ENCODE results near the gene CXCR3. TPM values are rescaled to one million over a fixed set of nuclear protein-coding genes. Genes with fewer than 3 reads are reported as not detected.

Gene CXCR3
- total and polyA plus RNA-seq, 2 of the 13 experiments (the other 11 are each of a cell fraction or from before 2014, with no cell fraction given): 0.18 TPM; not detected in 1

- TF ChIP-seq MTF2 (CRISPR knock-in tag; IDR thresholded peaks at IDR 0.05; ENCODE audit: borderline replicate concordance) (no peak), MIER3 (CRISPR knock-in tag; IDR thresholded peaks at IDR 0.05; ENCODE audit: borderline replicate concordance) (no peak), ZNF251 (CRISPR knock-in tag; IDR thresholded peaks at IDR 0.05) (no peak), ZNF776 (CRISPR knock-in tag; IDR thresholded peaks at IDR 0.05) (no peak), ATF4 (CRISPR knock-in tag; IDR thresholded peaks at IDR 0.05) (no peak), ZNF569 (CRISPR knock-in tag; IDR thresholded peaks at IDR 0.05; ENCODE audit: borderline replicate concordance) (no peak), TERF1 (CRISPR knock-in tag; IDR thresholded peaks at IDR 0.05) (no peak), BORCS8-MEF2B (CRISPR knock-in tag; IDR thresholded peaks at IDR 0.05) (no peak), MXI1 (IDR thresholded peaks at IDR 0.05; ENCODE audit: borderline replicate concordance, low read depth, low read length) (no peak), ZGPAT (CRISPR knock-in tag; IDR thresholded peaks at IDR 0.05) (no peak), ZSCAN9 (CRISPR knock-in tag; IDR thresholded peaks at IDR 0.05; ENCODE audit: borderline replicate concordance) (no peak), MLX (CRISPR knock-in tag; IDR thresholded peaks at IDR 0.05) (no peak), SNAPC5 (CRISPR knock-in tag; IDR thresholded peaks at IDR 0.05; ENCODE audit: borderline replicate concordance) (no peak), MYNN (CRISPR knock-in tag; IDR thresholded peaks at IDR 0.05; ENCODE audit: low read depth) (no peak), ZNF468 (CRISPR knock-in tag; IDR thresholded peaks at IDR 0.05) (no peak), HDAC6 (IDR thresholded peaks at IDR 0.05; ENCODE audit: low read depth, low read length) (no peak), ZNF263 (CRISPR knock-in tag; IDR thresholded peaks at IDR 0.05) (no peak), ZBTB25 (CRISPR knock-in tag; IDR thresholded peaks at IDR 0.05) (no peak), SRY (CRISPR knock-in tag; IDR thresholded peaks at IDR 0.05) (no peak)
- intact Hi-C loops (cut with micrococcal nuclease; ENCODE audit: unreplicated experiment): loop anchor here (2.0 kb wide), 1 partner anchor 35 kb away; no protein-coding TSS in a partner anchor
- no peak for FAIRE-seq
Observed at GRCh38 chrX:71615954-71616353, 2.4 kb downstream of the CXCR3 start.

More at GRCh38 chrX:71615954-71616353, 2.4 kb downstream of the CXCR3 start:
- no peak for DNase-seq (ENCODE audit: low spot score)
- no peak overlapping the region for H2AFZ ChIP-seq (ENCODE audit: low read length)
- no peaks in the 10 kb centered on the region for H4K20me1 ChIP-seq (ENCODE audit: insufficient read depth, low read length)
- H3K4me2 ChIP-seq (ENCODE audit: low read depth, low read length): no peak overlapping the region
- no peaks in the 10 kb centered on the region for H3K36me3 ChIP-seq (replicated peaks in 1 of 2; ENCODE audit: control insufficient read depth in 1 of 2, insufficient read depth in 2 of 2, low read length in 2 of 2)
- no peaks in the 10 kb centered on the region for H3K79me2 ChIP-seq (ENCODE audit: insufficient read depth, low read length)
- H3K27me3 ChIP-seq (ENCODE audit: control insufficient read depth in 1 of 2, insufficient read depth in 2 of 2, low read length in 2 of 2): no peaks in the 10 kb centered on the region
- peaks cover 9% of the 10 kb centered on the region for H3K4me1 ChIP-seq (ENCODE audit: insufficient read depth, low read length)
- no peaks in the 10 kb centered on the region for H3K9me3 ChIP-seq (ENCODE audit: low read length)
- H3K4me3 ChIP-seq (replicated peaks in 1 of 3; ENCODE audit: insufficient read depth in 1 of 3, low read depth in 2 of 3, low read length in 3 of 3): no peak overlapping the region
- in situ Hi-C loops (cut with HindIII; ENCODE audit: extremely low pct_ligation_motif_present, low pct_unique_long_range_greater_than_20kb): no loop called here
- no TSS peak for BruUV-seq (replicated peaks)
- ChIA-PET CTCF (ENCODE audit: low intra/inter-chr PET ratio, low total read pairs) (no interaction called here), POLR2A (no interaction called here)
- H3K27ac ChIP-seq (ENCODE audit: extremely low read length, insufficient read depth, low read length): no peak overlapping the region
- no peak for ATAC-seq
- no peak overlapping the region for H3K9ac ChIP-seq (ENCODE audit: insufficient read depth, low read depth, low read length)
- WGBS (ENCODE audit: low lambda C conversion rate): 92% methylated on average over 7 of the region's 10 CpGs

All from HepG2 (cell line).